ENCODE results near the gene TRIM29. TPM values are rescaled to one million over a fixed set of nuclear protein-coding genes. Genes with fewer than 3 reads are reported as not detected.

TRIM29 gene
- 0.11 and 2.7 TPM in 2 replicates for total RNA-seq

GRCh38 chr11:120137611-120138521 lies at the start of gene TRIM29:
TRIM29 (minus strand) TSS chr11:120138113; CDS start chr11:120138031, 82 bp downstream.

Other genes with a start within 250 kb of the TRIM29 start
- gene OAF, start 72.9 kb upstream of the TRIM29 start, total RNA-seq = 43.6 and 48.5 TPM in 2 replicates
- 0.12 TPM in 1 of 2 replicates, not detected in the other for gene POU2F3, start 102.0 kb upstream of the TRIM29 start, total RNA-seq
- gene TLCD5, start 187.2 kb upstream of the TRIM29 start, total RNA-seq = 9.1 and 10.1 TPM in 2 replicates
- gene ARHGEF12, start 198.3 kb upstream of the TRIM29 start, total RNA-seq = 98.7 and 109 TPM in 2 replicates

All from uterine smooth muscle cell (primary cell).